HEK293 (cell line): ENCODE measurements around the gene RPL14.

Source experiments
- CTCF ChIA-PET: fragments of 350-600 bp; formaldehyde crosslinking; extraction: SDS; loops from one replicate; lab custom pipeline; 2021; ENCODE audit warnings: antibody characterized with exemption; lab: Yijun Ruan, JAX
- POLR2A ChIA-PET: fragments of 300-600 bp; formaldehyde crosslinking; extraction: SDS; loops from one replicate; lab custom pipeline; 2020; ENCODE audit warnings: antibody characterized with exemption, inconsistent platforms; lab: Yijun Ruan, JAX
- H3K27ac ChIP-seq: fragments of 200-500 bp; sonication (Bioruptor generic); 2 replicates; pipeline ENCODE4 v1.5.1; 2014; ENCODE audit warnings: low read depth, low read length, control low read depth, inconsistent platforms; ENCODE audit errors: extremely low read depth
- H3K36me3 ChIP-seq, 2 experiments: fragments of 200-500 bp in 1 of 2; sonication (Bioruptor generic) in 1 of 2; 1 replicate in 1 of 2; 2 replicates in 1 of 2; pipeline ENCODE4 v1.5.1; 2014 to 2017; ENCODE audit warnings: inconsistent platforms in 2 of 2, low read length in 2 of 2; ENCODE audit not compliant: control insufficient read depth in 2 of 2, insufficient read depth in 1 of 2
- H3K4me1 ChIP-seq: fragments of 200-500 bp; sonication (Bioruptor generic); 2 replicates; pipeline ENCODE4 v1.5.1; 2014; ENCODE audit warnings: mild to moderate bottlenecking, low read length, inconsistent platforms; ENCODE audit not compliant: control insufficient read depth, insufficient read depth
- H3K4me3 ChIP-seq: 2 replicates; pipeline ENCODE4 v1.5.1; 2011; ENCODE audit warnings: low read depth, mild to moderate bottlenecking, control low read depth, low read length, moderate library complexity
- H3K9me3 ChIP-seq: fragments of 200-500 bp; sonication (Bioruptor generic); 2 replicates; pipeline ENCODE4 v1.5.1; 2014; ENCODE audit warnings: low read depth, low read length, inconsistent platforms; ENCODE audit not compliant: control insufficient read depth, insufficient read depth
- KLF9 ChIP-seq: fragments of 450-650 bp; formaldehyde crosslinking; IDR thresholded peaks from 2 replicates; pipeline ENCODE4 v1.5.1; 2016; ENCODE audit warnings: missing biosample characterization, missing genetic modification characterization, low read depth
- SALL2 ChIP-seq: fragments of 450-650 bp; formaldehyde crosslinking; IDR thresholded peaks from 2 replicates; pipeline ENCODE4 v1.5.0; 2017; ENCODE audit warnings: missing biosample characterization, mild to moderate bottlenecking, missing genetic modification characterization, borderline replicate concordance
- ZBTB21 ChIP-seq: fragments of 450-650 bp; formaldehyde crosslinking; IDR thresholded peaks from 2 replicates; pipeline ENCODE4 v1.5.1; 2017; ENCODE audit warnings: missing biosample characterization, missing genetic modification characterization
- ZBTB7A ChIP-seq: fragments of 450-650 bp; formaldehyde crosslinking; IDR thresholded peaks from 2 replicates; pipeline ENCODE4 v1.5.1; 2016; ENCODE audit warnings: low read depth, missing biosample characterization, missing genetic modification characterization
- ZFP3 ChIP-seq: fragments of 450-650 bp; formaldehyde crosslinking; IDR thresholded peaks from 2 replicates; pipeline ENCODE4 v1.5.1; 2016; ENCODE audit warnings: low read depth, missing biosample characterization, missing genetic modification characterization
- ZNF169 ChIP-seq: fragments of 450-650 bp; formaldehyde crosslinking; IDR thresholded peaks from 2 replicates; pipeline ENCODE4 v1.5.1; 2016; ENCODE audit warnings: missing biosample characterization, missing genetic modification characterization
- ZNF2 ChIP-seq: fragments of 450-650 bp; formaldehyde crosslinking; IDR thresholded peaks from 2 replicates; pipeline ENCODE4 v1.5.1; 2016; ENCODE audit warnings: missing biosample characterization, missing genetic modification characterization
- ZNF266 ChIP-seq: fragments of 450-650 bp; formaldehyde crosslinking; IDR thresholded peaks from 2 replicates; pipeline ENCODE4 v1.5.1; 2016; ENCODE audit warnings: missing biosample characterization, missing genetic modification characterization, low read depth
- ZNF274 ChIP-seq, 2 experiments: fragments of 200-500 bp in 1 of 2; fragments of 450-650 bp in 1 of 2; sonication (Bioruptor generic) in 1 of 2; formaldehyde crosslinking in 1 of 2; IDR thresholded peaks; 2 replicates each; pipeline versions ENCODE4 v1.5.1 to v1.6.1; 2014 to 2016; ENCODE audit warnings: borderline replicate concordance in 1 of 2, inconsistent platforms in 1 of 2, low read length in 1 of 2, missing biosample characterization in 1 of 2, missing genetic modification characterization in 1 of 2
- ZNF350 ChIP-seq: fragments of 450-650 bp; formaldehyde crosslinking; IDR thresholded peaks from 2 replicates; pipeline ENCODE4 v1.5.0; 2017; ENCODE audit warnings: missing biosample characterization, mild to moderate bottlenecking, missing genetic modification characterization
- ZNF366 ChIP-seq: fragments of 450-650 bp; formaldehyde crosslinking; conservative IDR thresholded peaks from 2 replicates; pipeline ENCODE4 v1.5.1; 2016; ENCODE audit warnings: missing biosample characterization, missing genetic modification characterization
- ZNF391 ChIP-seq: fragments of 450-650 bp; formaldehyde crosslinking; IDR thresholded peaks from 2 replicates; pipeline ENCODE4 v1.5.1; 2016; ENCODE audit warnings: low read depth, missing biosample characterization, missing genetic modification characterization, borderline replicate concordance
- ZNF473 ChIP-seq: fragments of 450-650 bp; formaldehyde crosslinking; IDR thresholded peaks from 2 replicates; pipeline ENCODE4 v1.5.1; 2017; ENCODE audit warnings: missing biosample characterization, missing genetic modification characterization
- ZNF571 ChIP-seq: fragments of 450-650 bp; formaldehyde crosslinking; IDR thresholded peaks from 2 replicates; pipeline ENCODE4 v1.5.0; 2017; ENCODE audit warnings: missing biosample characterization, missing genetic modification characterization
- ZNF596 ChIP-seq: fragments of 450-650 bp; IDR thresholded peaks from 2 replicates; pipeline ENCODE4 v1.5.0; 2018; ENCODE audit warnings: missing biosample characterization, mild to moderate bottlenecking, missing genetic modification characterization, moderate library complexity
- ZNF610 ChIP-seq: fragments of 450-650 bp; formaldehyde crosslinking; IDR thresholded peaks from 2 replicates; pipeline ENCODE4 v1.5.1; 2016; ENCODE audit warnings: missing biosample characterization, missing genetic modification characterization, borderline replicate concordance
- ZNF791 ChIP-seq: fragments of 450-650 bp; formaldehyde crosslinking; IDR thresholded peaks from 2 replicates; pipeline ENCODE4 v1.5.1; 2016; ENCODE audit warnings: missing biosample characterization, missing genetic modification characterization
- ZXDB ChIP-seq: fragments of 450-650 bp; formaldehyde crosslinking; IDR thresholded peaks from 2 replicates; pipeline ENCODE4 v1.5.1; 2016; ENCODE audit warnings: missing biosample characterization, missing genetic modification characterization
- TF ChIP-seq, protein P1 (sequence below): fragments of 450-650 bp; formaldehyde crosslinking; conservative IDR thresholded peaks from 2 replicates; pipeline ENCODE4 v1.5.1; 2016; ENCODE audit warnings: low read depth, missing biosample characterization, missing genetic modification characterization
- TF ChIP-seq, protein P2 (sequence below): fragments of 450-650 bp; formaldehyde crosslinking; IDR thresholded peaks from 2 replicates; pipeline ENCODE4 v1.5.1; 2017; ENCODE audit warnings: missing biosample characterization, missing genetic modification characterization
- TF ChIP-seq, protein P3 (sequence below): fragments of 450-650 bp; formaldehyde crosslinking; IDR thresholded peaks from 2 replicates; pipeline ENCODE4 v1.5.1; 2016; ENCODE audit warnings: missing biosample characterization, missing genetic modification characterization

RPL14 gene

GRCh38 chr3:40452057-40452456 is 5.1 kb upstream of the RPL14 start:
- no peaks in the 10 kb centered on the region for H3K9me3 ChIP-seq
- TF ChIP-seq, protein P1, sequence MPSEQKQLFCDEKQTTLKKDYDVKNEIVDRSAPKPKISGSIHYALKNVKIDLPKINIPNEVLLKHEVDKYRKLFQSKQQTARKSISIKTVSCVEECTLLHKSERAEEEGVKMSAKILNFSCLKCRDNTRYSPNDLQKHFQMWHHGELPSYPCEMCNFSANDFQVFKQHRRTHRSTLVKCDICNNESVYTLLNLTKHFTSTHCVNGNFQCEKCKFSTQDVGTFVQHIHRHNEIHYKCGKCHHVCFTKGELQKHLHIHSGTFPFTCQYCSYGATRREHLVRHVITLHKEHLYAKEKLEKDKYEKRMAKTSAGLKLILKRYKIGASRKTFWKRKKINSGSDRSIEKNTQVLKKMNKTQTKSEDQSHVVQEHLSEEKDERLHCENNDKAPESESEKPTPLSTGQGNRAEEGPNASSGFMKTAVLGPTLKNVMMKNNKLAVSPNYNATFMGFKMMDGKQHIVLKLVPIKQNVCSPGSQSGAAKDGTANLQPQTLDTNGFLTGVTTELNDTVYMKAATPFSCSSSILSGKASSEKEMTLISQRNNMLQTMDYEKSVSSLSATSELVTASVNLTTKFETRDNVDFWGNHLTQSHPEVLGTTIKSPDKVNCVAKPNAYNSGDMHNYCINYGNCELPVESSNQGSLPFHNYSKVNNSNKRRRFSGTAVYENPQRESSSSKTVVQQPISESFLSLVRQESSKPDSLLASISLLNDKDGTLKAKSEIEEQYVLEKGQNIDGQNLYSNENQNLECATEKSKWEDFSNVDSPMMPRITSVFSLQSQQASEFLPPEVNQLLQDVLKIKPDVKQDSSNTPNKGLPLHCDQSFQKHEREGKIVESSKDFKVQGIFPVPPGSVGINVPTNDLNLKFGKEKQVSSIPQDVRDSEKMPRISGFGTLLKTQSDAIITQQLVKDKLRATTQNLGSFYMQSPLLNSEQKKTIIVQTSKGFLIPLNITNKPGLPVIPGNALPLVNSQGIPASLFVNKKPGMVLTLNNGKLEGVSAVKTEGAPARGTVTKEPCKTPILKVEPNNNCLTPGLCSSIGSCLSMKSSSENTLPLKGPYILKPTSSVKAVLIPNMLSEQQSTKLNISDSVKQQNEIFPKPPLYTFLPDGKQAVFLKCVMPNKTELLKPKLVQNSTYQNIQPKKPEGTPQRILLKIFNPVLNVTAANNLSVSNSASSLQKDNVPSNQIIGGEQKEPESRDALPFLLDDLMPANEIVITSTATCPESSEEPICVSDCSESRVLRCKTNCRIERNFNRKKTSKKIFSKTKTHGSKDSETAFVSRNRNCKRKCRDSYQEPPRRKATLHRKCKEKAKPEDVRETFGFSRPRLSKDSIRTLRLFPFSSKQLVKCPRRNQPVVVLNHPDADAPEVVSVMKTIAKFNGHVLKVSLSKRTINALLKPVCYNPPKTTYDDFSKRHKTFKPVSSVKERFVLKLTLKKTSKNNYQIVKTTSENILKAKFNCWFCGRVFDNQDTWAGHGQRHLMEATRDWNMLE (tag by site-specific recombination), result no peak
- TF ChIP-seq KLF9 (tag by site-specific recombination) (no peak), ZNF274 (IDR thresholded peaks at IDR 0.05; ENCODE audit: low read length) (no peak), ZNF274 (tag by site-specific recombination; IDR thresholded peaks at IDR 0.05; ENCODE audit: borderline replicate concordance) (no peak), ZNF169 (tag by site-specific recombination) (no peak), ZNF366 (tag by site-specific recombination) (no peak), ZBTB21 (tag by site-specific recombination) (no peak), ZNF596 (tag by site-specific recombination) (no peak), ZXDB (no peak), ZNF266 (tag by site-specific recombination) (no peak), ZNF791 (tag by site-specific recombination) (no peak), ZNF610 (tag by site-specific recombination) (no peak)
- TF ChIP-seq, protein P2, sequence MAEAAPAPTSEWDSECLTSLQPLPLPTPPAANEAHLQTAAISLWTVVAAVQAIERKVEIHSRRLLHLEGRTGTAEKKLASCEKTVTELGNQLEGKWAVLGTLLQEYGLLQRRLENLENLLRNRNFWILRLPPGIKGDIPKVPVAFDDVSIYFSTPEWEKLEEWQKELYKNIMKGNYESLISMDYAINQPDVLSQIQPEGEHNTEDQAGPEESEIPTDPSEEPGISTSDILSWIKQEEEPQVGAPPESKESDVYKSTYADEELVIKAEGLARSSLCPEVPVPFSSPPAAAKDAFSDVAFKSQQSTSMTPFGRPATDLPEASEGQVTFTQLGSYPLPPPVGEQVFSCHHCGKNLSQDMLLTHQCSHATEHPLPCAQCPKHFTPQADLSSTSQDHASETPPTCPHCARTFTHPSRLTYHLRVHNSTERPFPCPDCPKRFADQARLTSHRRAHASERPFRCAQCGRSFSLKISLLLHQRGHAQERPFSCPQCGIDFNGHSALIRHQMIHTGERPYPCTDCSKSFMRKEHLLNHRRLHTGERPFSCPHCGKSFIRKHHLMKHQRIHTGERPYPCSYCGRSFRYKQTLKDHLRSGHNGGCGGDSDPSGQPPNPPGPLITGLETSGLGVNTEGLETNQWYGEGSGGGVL (tag by site-specific recombination), result no peak
- POLR2A ChIA-PET, result interaction anchor here (0.6 to 1.8 kb wide), 3 partner anchors 60 to 242 kb away, joined by 3 to 7 read pairs (median 6); partner anchors contain the start of gene ZNF621
- peaks cover 0 to 3% of the 10 kb centered on the region in 2 experiments; a peak in 1 of 3 replicates for H3K36me3 ChIP-seq
- H3K4me1 ChIP-seq, result no peaks in the 10 kb centered on the region
- no peak overlapping the region for H3K4me3 ChIP-seq
- CTCF ChIA-PET, result interaction anchor here (0.6 kb wide), 1 partner anchor 143 kb away, joined by 4 read pairs; no protein-coding TSS in a partner anchor
- H3K27ac ChIP-seq, result no peak overlapping the region

- H3K27ac ChIP-seq, result peak overlapping the region; percentile 35; the same call in 1 of the 2 replicates
- H3K36me3 ChIP-seq, result peaks cover 0 to 3% of the 10 kb centered on the region in 2 experiments; a peak in 1 of 3 replicates
- peak overlapping the region; percentile 83 for H3K4me3 ChIP-seq
- TF ChIP-seq ZNF473 (tag by site-specific recombination) (no peak), ZNF571 (no peak), ZFP3 (tag by site-specific recombination) (no peak), ZNF2 (tag by site-specific recombination) (no peak), SALL2 (tag by site-specific recombination) (no peak), ZNF350 (tag by site-specific recombination) (no peak), ZNF391 (tag by site-specific recombination) (no peak), ZBTB7A (tag by site-specific recombination) (no peak)
- TF ChIP-seq, protein P3, sequence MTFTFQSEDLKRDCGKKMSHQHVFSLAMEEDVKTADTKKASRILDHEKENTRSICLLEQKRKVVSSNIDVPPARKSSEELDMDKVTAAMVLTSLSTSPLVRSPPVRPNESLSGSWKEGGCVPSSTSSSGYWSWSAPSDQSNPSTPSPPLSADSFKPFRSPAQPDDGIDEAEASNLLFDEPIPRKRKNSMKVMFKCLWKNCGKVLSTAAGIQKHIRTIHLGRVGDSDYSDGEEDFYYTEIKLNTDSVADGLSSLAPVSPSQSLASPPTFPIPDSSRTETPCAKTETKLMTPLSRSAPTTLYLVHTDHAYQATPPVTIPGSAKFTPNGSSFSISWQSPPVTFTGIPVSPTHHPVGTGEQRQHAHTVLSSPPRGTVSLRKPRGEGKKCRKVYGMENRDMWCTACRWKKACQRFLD (tag by site-specific recombination), result no peak
- ChIA-PET POLR2A (interaction anchor here (0.6 to 1.8 kb wide), 3 partner anchors 60 to 241 kb away, joined by 3 to 7 read pairs (median 6); partner anchors contain the start of gene ZNF621), CTCF (interaction anchor here (1.0 kb wide), 1 partner anchor 125 kb away, joined by 3 read pairs; no protein-coding TSS in a partner anchor)
- H3K4me1 ChIP-seq, result no peaks in the 10 kb centered on the region
- H3K9me3 ChIP-seq, result no peaks in the 10 kb centered on the region
These were observed 4.6 kb upstream of the RPL14 start for GRCh38 chr3:40452562-40452875.
